Testis (tissue), 2 donors: Measurements from ENCODE around the gene PTPN9.

Experiments
- CTCF ChIP-seq, 3 experiments: fragments of 450-650 bp in 2 of 3; fragments of 200-600 bp in 1 of 3; sonication (generic) in 1 of 3; IDR thresholded peaks; one replicate each; pipeline ENCODE4 v1.5.1; 2016 to 2019; ENCODE audit warnings: antibody characterized with exemption in 3 of 3, mild to moderate bottlenecking in 2 of 3, moderate library complexity in 1 of 3
- POLR2A ChIP-seq: fragments of 450-650 bp; IDR thresholded peaks from one replicate; pipeline ENCODE4 v1.6.1; 2017; ENCODE audit warnings: antibody characterized with exemption, mild to moderate bottlenecking, moderate library complexity

GRCh38 chr15:75454471-75455378 lies 124.4 kb downstream of the PTPN9 start:
- TF ChIP-seq CTCF (IDR thresholded peaks at IDR 0.05) (no peak), POLR2A (no peak)
